ENCODE results near the gene FHIP1A.

The FHIP1A gene

GRCh38 chr4:151407018-151407417 is 2.0 kb upstream of the FHIP1A start:
- no peak for ATAC-seq
- TF ChIP-seq OSR1 (CRISPR knock-in tag; IDR thresholded peaks at IDR 0.05) (no peak), ARNTL (CRISPR knock-in tag; IDR thresholded peaks at IDR 0.05; ENCODE audit: borderline replicate concordance, low read depth) (no peak), PPARA (CRISPR knock-in tag; IDR thresholded peaks at IDR 0.05; ENCODE audit: borderline replicate concordance) (no peak), TSHZ2 (CRISPR knock-in tag; IDR thresholded peaks at IDR 0.05) (no peak), BACH2 (CRISPR knock-in tag; IDR thresholded peaks at IDR 0.05; ENCODE audit: borderline replicate concordance) (no peak), SNAI2 (CRISPR knock-in tag; IDR thresholded peaks at IDR 0.05) (no peak), TCF4 (CRISPR knock-in tag; IDR thresholded peaks at IDR 0.05; ENCODE audit: borderline replicate concordance) (no peak), ZC3H10 (CRISPR knock-in tag; IDR thresholded peaks at IDR 0.05) (no peak), CSDC2 (CRISPR knock-in tag; IDR thresholded peaks at IDR 0.05) (no peak), ZNF70 (CRISPR knock-in tag; IDR thresholded peaks at IDR 0.05) (no peak), ZFP30 (CRISPR knock-in tag; IDR thresholded peaks at IDR 0.05) (no peak), TOX (CRISPR knock-in tag; IDR thresholded peaks at IDR 0.05; ENCODE audit: borderline replicate concordance) (no peak), POU6F1 (CRISPR knock-in tag; IDR thresholded peaks at IDR 0.05; ENCODE audit: borderline replicate concordance, low read depth) (no peak), ZFP3 (CRISPR knock-in tag; IDR thresholded peaks at IDR 0.05) (no peak), ESRRG (CRISPR knock-in tag; IDR thresholded peaks at IDR 0.05) (no peak), ZNF565 (CRISPR knock-in tag; conservative IDR thresholded peaks at IDR 0.05; ENCODE audit: low read depth) (no peak), ZNF8 (CRISPR knock-in tag; IDR thresholded peaks at IDR 0.05) (no peak)

GRCh38 chr4:151407466-151408379 is 1.3 kb upstream of the FHIP1A start:
- TF ChIP-seq BACH2 (CRISPR knock-in tag; IDR thresholded peaks at IDR 0.05; ENCODE audit: borderline replicate concordance) (no peak), TSHZ2 (CRISPR knock-in tag; IDR thresholded peaks at IDR 0.05) (no peak), ZNF565 (CRISPR knock-in tag; conservative IDR thresholded peaks at IDR 0.05; ENCODE audit: low read depth) (no peak), CSDC2 (CRISPR knock-in tag; IDR thresholded peaks at IDR 0.05) (no peak), ARNTL (CRISPR knock-in tag; IDR thresholded peaks at IDR 0.05; ENCODE audit: borderline replicate concordance, low read depth) (no peak), POU6F1 (CRISPR knock-in tag; IDR thresholded peaks at IDR 0.05; ENCODE audit: borderline replicate concordance, low read depth) (no peak), RARB (CRISPR knock-in tag; IDR thresholded peaks at IDR 0.05) (no peak)
- no peak for ATAC-seq

GRCh38 chr4:151408380-151408629 is 671 bp upstream of the FHIP1A start:
- ATAC-seq = no peak
- TF ChIP-seq ISL1 (CRISPR knock-in tag; IDR thresholded peaks at IDR 0.05) = no peak
- no peak for TF ChIP-seq ZFP3 (CRISPR knock-in tag; IDR thresholded peaks at IDR 0.05)
- TF ChIP-seq ZFP30 (CRISPR knock-in tag; IDR thresholded peaks at IDR 0.05) = no peak
- TF ChIP-seq CSRNP3 (CRISPR knock-in tag; IDR thresholded peaks at IDR 0.05) = no peak
- TF ChIP-seq POU6F1 (CRISPR knock-in tag; IDR thresholded peaks at IDR 0.05; ENCODE audit: borderline replicate concordance, low read depth) = no peak
- no peak for TF ChIP-seq BACH2 (CRISPR knock-in tag; IDR thresholded peaks at IDR 0.05; ENCODE audit: borderline replicate concordance)
- no peak for TF ChIP-seq CSDC2 (CRISPR knock-in tag; IDR thresholded peaks at IDR 0.05)
- TF ChIP-seq TSHZ2 (CRISPR knock-in tag; IDR thresholded peaks at IDR 0.05) = no peak
- no peak for TF ChIP-seq ZNF70 (CRISPR knock-in tag; IDR thresholded peaks at IDR 0.05)
- no peak for TF ChIP-seq PPARA (CRISPR knock-in tag; IDR thresholded peaks at IDR 0.05; ENCODE audit: borderline replicate concordance)
- no peak for TF ChIP-seq ESRRG (CRISPR knock-in tag; IDR thresholded peaks at IDR 0.05)
- TF ChIP-seq ZC3H10 (CRISPR knock-in tag; IDR thresholded peaks at IDR 0.05) = no peak
